NCI-H1694 (cell line): ENCODE measurements around the gene LPCAT2.

Experiments
- DNase-seq: peaks from one replicate; lab custom pipeline; 2025; lab: John Stamatoyannopoulos, UW

The LPCAT2 gene

DNA sequence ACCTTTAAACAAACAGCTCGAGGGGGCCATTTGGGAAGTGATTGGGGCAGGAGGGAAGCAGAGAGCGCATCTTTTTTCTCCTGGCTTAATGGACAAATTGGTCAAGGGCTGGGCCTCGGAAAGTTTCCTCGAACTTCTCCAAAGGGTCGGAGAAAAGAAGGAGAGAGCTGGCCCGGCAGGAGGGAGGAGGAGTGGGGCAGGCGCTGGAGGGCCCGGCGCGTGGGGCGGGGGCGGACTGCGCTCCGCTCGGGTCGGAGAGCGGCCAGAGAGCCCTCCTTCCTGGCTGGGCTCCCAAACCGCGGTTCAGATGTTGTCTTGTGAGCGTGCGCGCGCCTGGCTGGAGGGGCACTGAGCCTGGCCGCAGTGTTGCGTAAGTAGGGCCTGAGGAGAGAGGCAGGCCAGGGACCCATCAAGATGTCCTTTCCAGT, 28.6 kb upstream of the LPCAT2 start:
- DNase-seq: no peak

- DNase-seq: no peak
Measured at GRCh38 chr16:55481023-55481422, 27.8 kb upstream of the LPCAT2 start.

DNA sequence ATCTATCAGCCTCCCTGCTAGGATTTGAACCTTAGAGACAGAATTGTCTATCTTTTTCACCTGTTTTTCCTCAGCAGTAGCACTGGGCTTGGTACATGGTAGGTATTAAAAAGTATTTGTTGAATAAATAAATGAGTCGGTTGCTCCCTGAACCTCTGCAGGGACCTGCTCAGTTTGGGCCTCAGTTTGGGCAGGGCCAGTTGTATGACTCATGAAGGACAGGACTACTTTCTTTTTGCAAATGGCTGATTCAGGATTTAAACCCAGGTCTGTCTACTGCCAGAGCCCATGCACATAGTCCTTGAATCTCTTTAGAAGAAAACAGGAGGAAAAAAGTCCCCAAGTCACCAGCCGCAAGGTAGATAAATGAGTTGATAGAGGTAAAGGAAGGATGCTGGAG, 26.8 kb upstream of the LPCAT2 start:
- no peak for DNase-seq

DNA sequence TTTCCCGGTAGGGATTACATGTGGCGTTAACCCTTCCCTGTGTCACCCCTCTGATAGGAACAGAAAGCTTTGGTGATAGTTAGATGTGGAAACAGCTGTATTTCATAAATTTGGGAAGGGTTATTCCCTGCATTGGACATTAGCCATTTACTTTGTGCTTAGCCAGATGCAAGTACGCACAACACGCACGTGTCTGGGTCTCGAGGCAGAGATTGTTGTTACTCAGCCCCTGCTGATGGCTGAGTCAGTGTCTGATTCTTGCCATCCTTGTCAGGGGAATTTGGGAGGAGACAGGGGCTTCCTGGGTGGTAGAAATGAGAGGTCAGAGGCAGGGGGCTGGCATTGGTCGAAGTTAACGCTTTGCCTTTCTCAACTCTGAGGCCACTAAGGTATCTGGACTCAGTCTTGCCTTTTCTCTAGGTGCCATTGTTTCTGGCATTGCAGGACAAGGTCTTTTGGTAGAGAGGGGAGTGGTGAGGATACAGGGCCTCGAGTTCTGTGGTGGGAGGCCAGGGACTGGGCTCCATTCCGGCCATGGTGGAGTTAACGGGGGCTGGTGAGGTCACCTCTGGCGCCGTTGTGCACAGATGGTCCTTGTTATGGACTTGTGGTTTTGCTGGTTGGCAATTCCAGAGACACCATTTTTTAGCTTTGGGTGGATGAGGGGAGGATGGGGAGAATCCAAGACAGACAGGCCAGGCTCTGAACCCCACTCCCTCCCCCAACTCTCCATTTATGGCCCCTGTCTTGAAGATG, 21.6 kb upstream of the LPCAT2 start:
- no peak for DNase-seq

DNA sequence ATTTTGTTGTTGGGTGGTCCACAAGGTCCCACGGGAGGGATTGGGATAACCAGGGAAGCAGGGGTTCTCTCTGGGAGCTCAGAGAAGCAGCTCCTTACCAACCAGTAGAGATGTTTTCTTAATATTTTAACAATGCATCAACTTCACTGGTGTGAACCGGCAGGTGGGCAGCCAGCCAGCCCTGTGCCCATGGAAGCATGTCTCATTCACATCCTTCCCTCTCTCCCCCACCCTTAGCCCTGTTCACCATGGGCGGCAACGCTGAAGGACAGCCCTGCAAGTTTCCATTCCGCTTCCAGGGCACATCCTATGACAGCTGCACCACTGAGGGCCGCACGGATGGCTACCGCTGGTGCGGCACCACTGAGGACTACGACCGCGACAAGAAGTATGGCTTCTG, 20.6 kb upstream of the LPCAT2 start:
- no peak for DNase-seq

DNA sequence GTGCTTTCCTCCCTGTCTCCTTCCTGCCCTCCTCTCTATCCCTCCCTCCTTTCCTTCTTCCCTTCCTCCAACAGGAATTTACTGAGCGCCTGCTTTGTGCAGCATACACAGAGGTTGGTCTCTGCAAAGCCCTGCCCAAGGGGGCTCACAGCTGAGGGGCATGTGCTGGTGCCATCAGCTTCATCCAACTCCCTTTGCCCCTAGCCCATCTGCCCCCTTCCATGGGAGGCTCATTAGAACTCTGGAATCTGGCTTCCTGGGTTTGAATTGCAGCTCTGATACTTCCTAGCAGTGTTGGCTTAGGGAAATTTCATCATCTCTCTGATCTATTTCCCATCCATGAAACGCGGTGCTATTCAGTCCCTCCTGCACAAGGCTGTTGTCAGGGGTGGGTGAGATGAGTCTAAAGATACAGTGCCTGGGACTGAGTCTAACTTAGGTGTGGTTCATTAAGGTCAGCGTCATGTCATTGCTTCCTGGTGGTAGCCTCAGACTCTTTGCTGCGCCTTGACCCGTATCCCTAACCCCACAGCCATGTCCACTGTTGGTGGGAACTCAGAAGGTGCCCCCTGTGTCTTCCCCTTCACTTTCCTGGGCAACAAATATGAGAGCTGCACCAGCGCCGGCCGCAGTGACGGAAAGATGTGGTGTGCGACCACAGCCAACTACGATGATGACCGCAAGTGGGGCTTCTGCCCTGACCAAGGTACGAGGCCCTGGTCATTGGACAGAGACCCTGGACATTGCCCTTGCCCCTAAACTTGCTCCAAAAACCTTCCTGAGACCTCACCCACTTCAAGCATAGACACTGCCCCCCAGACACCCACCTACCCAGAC, 19.5 kb upstream of the LPCAT2 start:
- DNase-seq: no peak

GRCh38 chr16:55489956-55490265, 19.0 kb upstream of the LPCAT2 start:
- no peak for DNase-seq

DNA sequence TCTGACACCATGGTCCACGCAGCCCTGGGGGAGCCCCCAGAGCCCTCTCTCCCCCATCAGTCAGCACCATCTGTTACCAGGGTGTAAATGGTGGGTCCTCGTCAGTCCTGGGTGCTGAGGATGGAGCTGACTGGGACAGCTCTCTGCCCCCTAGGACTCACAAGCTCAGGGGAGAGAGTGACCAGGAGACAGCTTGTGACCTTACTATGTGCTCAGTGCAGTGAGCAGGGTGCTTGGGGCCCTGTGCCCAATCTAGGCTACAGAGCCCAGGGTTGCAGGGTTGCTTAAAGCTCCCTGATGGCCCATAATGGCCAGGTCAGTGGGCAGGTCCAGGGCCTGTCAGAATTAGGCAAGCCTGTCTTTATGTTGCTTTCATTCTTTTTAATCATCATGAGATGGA, 18.6 kb upstream of the LPCAT2 start:
- no peak for DNase-seq

- no peak for DNase-seq
Measured at GRCh38 chr16:55491691-55492090, 17.2 kb upstream of the LPCAT2 start.

- DNase-seq: no peak
Measured at GRCh38 chr16:55492756-55493380, 16.0 kb upstream of the LPCAT2 start.

DNA sequence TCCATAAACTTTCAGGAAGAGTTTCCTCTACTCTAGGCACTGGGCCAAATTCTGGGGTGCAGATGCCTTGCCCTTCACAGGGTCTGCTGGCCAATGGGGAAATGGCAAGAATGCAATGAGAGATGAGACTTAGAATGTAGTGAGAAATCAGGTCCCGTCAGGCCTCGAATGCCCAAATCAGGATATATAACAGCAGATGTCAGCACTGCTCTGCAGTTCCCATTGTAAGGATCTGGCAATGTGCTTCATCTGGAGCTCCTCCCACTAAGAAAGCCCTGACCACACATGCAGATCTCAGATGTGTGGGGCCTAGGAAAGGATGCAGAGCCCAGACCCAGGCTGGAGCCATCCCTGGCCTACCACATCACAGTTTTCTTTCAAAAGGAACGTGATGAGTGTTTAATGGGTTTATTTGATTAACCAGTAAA, 13.9 kb upstream of the LPCAT2 start:
- no peak for DNase-seq

DNA sequence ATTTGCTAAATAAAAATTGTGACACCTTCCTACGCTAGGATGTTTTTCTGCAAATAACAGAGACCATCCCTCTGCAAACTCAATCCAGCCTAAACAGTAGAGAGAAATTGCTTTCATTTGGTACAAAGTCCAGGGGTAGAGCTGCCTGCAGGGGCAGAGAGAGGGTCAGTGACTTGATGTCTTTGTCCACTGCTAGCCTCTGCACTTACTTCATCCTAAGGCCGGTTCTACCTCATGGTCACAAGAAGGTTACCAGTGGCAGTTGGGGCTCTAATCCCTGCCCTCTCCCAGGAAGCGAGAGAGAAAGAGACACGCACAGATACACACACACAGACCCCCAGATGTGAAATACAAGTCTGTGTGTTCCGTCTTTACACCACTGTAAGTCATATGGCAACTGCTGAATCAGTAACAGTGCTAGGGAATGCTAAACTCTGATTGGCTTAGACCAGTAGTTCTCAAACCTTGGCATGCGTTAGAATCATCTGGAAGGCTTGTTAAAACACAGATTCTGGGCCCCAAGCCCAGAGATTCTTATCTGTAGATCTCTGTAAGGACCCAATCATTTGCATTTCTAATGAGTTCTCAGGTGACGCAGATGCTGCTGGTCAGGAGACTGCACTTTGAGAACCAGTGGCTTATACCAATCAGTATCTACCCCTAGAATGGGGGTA, 13.1 kb upstream of the LPCAT2 start:
- DNase-seq: no peak

DNA sequence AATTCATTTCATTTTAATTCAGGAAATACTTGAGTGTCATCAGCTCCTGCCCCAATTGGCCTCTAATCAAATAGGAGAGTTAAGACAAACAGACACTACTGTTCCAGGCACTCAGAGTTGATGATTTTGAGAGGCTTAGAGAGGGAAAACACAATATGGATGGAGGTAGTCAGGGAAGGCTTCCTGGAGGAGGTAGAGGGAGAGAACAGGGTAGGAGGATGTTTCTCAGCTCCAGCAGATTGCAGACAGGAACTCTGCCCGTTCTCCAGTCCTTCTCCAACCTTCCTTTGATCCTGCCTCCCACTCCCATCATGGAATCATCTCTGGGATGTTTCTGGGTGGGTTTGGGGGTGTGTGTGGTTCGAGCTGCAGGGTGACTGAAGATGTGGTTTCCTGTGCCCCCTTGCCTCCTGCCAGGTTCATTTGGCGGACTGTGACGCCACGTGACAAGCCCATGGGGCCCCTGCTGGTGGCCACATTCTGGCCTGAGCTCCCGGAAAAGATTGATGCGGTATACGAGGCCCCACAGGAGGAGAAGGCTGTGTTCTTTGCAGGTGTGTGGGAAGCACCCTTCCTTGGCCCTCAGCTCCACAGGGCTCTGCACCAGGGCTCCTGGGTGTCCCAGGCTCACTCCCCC, 12.2 kb upstream of the LPCAT2 start:
- DNase-seq: no peak

- no peak for DNase-seq
Measured at GRCh38 chr16:55497558-55497957, 11.3 kb upstream of the LPCAT2 start.

- no peak for DNase-seq
Measured at GRCh38 chr16:55498101-55498500, 10.8 kb upstream of the LPCAT2 start.

- no peak for DNase-seq
Measured at GRCh38 chr16:55499281-55499680, 9.6 kb upstream of the LPCAT2 start.

- DNase-seq: no peak
Measured at GRCh38 chr16:55499951-55500529, 8.8 kb upstream of the LPCAT2 start.

- no peak for DNase-seq
Measured at GRCh38 chr16:55500530-55501011, 8.3 kb upstream of the LPCAT2 start.

DNA sequence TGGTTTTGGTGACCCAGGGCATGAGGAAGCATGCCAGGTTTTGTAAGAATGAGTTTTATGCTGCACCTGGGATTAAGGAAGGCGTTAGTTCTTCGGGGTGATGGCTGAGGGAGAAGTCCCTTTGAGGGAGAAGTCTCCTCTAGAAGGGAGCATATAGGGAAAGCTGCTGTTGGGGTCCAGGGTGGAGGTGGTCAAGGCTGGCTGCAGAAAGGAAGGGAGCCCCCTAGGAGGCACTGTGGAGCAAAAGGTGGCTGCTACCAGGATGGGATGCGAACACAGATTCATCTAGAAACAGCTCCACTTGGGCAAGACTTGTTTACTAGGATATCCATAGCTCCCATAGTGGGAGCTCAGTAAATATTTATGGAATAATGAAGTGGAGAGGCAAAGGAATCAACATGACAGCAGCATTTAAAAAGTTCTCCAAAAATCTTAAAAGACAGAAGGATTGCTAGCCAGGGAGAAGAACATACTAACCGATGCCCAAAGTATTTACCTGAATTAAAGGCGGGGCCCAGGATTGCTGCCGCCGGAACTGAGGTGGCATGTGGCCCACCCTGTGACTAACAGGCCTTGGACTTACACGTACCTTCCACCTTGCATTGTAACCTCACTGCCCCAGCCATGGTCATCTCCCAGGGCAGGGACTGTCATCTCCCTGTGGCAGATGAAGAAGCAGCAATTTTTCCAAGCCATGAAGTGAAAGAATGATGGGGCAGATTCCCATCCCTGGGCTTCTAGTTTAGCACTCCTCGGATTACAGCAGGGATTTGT, 7.1 kb upstream of the LPCAT2 start:
- DNase-seq: no peak

DNA sequence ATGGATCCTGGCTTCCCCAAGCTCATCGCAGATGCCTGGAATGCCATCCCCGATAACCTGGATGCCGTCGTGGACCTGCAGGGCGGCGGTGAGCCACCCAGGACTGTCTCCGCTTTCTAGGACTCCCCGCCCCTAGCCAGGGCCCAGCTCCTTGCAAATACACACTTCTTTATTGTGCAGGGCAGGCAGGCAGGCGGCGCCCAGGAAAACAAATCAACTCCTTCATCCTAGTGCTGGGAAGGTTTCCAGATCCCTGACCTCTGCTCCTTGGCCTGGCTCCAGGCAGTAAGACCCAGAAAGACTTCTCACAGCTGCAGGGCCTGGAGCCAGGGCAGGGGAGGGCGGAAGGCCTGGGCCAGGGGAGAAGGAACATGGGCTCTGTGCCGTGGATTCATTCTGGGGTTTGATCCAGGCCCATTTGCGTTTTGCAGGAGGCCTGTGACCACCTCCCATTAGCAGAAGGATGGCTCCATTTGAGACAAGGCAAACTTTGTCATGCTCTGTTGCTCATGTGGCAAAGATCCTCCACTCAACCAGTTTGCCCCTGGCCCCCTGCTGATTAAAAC, 6.0 kb upstream of the LPCAT2 start:
- DNase-seq: peak; percentile 66
